Muscle layer of duodenum (tissue), 2 donors: ENCODE measurements around the gene POFUT2.

ENCODE experiments used
- H3K27ac ChIP-seq: one replicate; pipeline ENCODE4 v1.7.0; 2013; ENCODE audit warnings: mild to moderate bottlenecking, low read length
- H3K27me3 ChIP-seq: one replicate; pipeline ENCODE4 v1.7.0; 2013; ENCODE audit warnings: low read depth, mild to moderate bottlenecking, control low read depth, low read length
- H3K36me3 ChIP-seq, 2 donors: one replicate each; pipeline ENCODE4 v1.7.0; 2013; ENCODE audit warnings: low read length in 2 of 2, control low read depth in 1 of 2, mild to moderate bottlenecking in 1 of 2; ENCODE audit not compliant: insufficient read depth in 2 of 2, control insufficient read depth in 1 of 2
- H3K4me1 ChIP-seq, 2 donors: one replicate each; pipeline ENCODE4 v1.7.0; 2013; ENCODE audit warnings: low read length in 2 of 2, mild to moderate bottlenecking in 2 of 2, control low read depth in 1 of 2, moderate library complexity in 1 of 2; ENCODE audit not compliant: insufficient read depth in 2 of 2, control insufficient read depth in 1 of 2
- H3K4me3 ChIP-seq, 2 donors: one replicate each; pipeline ENCODE4 v1.7.0; 2013; ENCODE audit warnings: low read length in 2 of 2, low read depth in 1 of 2, mild to moderate bottlenecking in 1 of 2
- H3K9me3 ChIP-seq, 2 donors: one replicate each; pipeline ENCODE4 v1.7.0; 2013; ENCODE audit warnings: low read length in 2 of 2, control low read depth in 1 of 2, mild to moderate bottlenecking in 1 of 2; ENCODE audit not compliant: control insufficient read depth in 1 of 2
- donor health status: healthy.

Gene POFUT2

GRCh38 chr21:45244799-45245340 is 42.8 kb downstream of the POFUT2 start:
- Histone ChIP-seq H3K27me3 (no peaks in the 10 kb centered on the region), H3K36me3 (no peaks in the 10 kb centered on the region), H3K27ac (no peak overlapping the region), H3K4me1 (peaks cover 0 to 4% of the 10 kb centered on the region in 2 donors), H3K9me3 (peaks cover 11 to 24% of the 10 kb centered on the region in 2 donors), H3K4me3 (no peak overlapping the region)

- Histone ChIP-seq H3K27me3 (no peaks in the 10 kb centered on the region), H3K4me3 (no peak overlapping the region), H3K27ac (no peak overlapping the region), H3K4me1 (peaks cover 0 to 3% of the 10 kb centered on the region in 2 donors), H3K9me3 (peaks cover 11 to 24% of the 10 kb centered on the region in 2 donors), H3K36me3 (no peaks in the 10 kb centered on the region)
These were observed 44.1 kb downstream of the POFUT2 start for GRCh38 chr21:45243603-45244002.

- no peaks in the 10 kb centered on the region for H3K36me3 ChIP-seq
- no peaks in the 10 kb centered on the region for H3K4me1 ChIP-seq
- no peak overlapping the region for H3K27ac ChIP-seq
- H3K4me3 ChIP-seq: no peak overlapping the region
- H3K27me3 ChIP-seq: no peaks in the 10 kb centered on the region
- peaks cover 11 to 24% of the 10 kb centered on the region in 2 donors for H3K9me3 ChIP-seq
These were observed 46.3 kb downstream of the POFUT2 start for GRCh38 chr21:45241357-45241756.

GRCh38 chr21:45237401-45237800 is 50.3 kb downstream of the POFUT2 start:
- H3K4me3 ChIP-seq: no peak overlapping the region

GRCh38 chr21:45236481-45236880 is 51.2 kb downstream of the POFUT2 start:
- Histone ChIP-seq H3K9me3 (peaks cover 0 to 3% of the 10 kb centered on the region in 2 donors), H3K36me3 (no peaks in the 10 kb centered on the region), H3K27ac (no peak overlapping the region), H3K4me3 (no peak overlapping the region), H3K27me3 (no peaks in the 10 kb centered on the region), H3K4me1 (no peaks in the 10 kb centered on the region)

More at GRCh38 chr21:45237401-45237800, 50.3 kb downstream of the POFUT2 start:
- Histone ChIP-seq H3K4me1 (no peaks in the 10 kb centered on the region), H3K9me3 (peaks cover 0 to 12% of the 10 kb centered on the region in 2 donors), H3K36me3 (no peaks in the 10 kb centered on the region), H3K27ac (no peak overlapping the region), H3K27me3 (no peaks in the 10 kb centered on the region)

GRCh38 chr21:45235488-45235887 is 52.2 kb downstream of the POFUT2 start:
- H3K27me3 ChIP-seq: no peaks in the 10 kb centered on the region
- H3K4me3 ChIP-seq: no peak overlapping the region
- H3K4me1 ChIP-seq: no peaks in the 10 kb centered on the region
- H3K36me3 ChIP-seq: no peaks in the 10 kb centered on the region
- no peaks in the 10 kb centered on the region for H3K9me3 ChIP-seq
- H3K27ac ChIP-seq: no peak overlapping the region

GRCh38 chr21:45234965-45235364 is 52.7 kb downstream of the POFUT2 start:
- Histone ChIP-seq H3K27me3 (no peaks in the 10 kb centered on the region), H3K9me3 (no peaks in the 10 kb centered on the region), H3K36me3 (no peaks in the 10 kb centered on the region), H3K4me1 (no peaks in the 10 kb centered on the region), H3K4me3 (no peak overlapping the region), H3K27ac (no peak overlapping the region)

- Histone ChIP-seq H3K9me3 (no peaks in the 10 kb centered on the region), H3K36me3 (no peaks in the 10 kb centered on the region), H3K27ac (no peak overlapping the region), H3K4me3 (no peak overlapping the region), H3K27me3 (no peaks in the 10 kb centered on the region), H3K4me1 (no peaks in the 10 kb centered on the region)
These were observed 53.6 kb downstream of the POFUT2 start for GRCh38 chr21:45234127-45234526.

GRCh38 chr21:45231705-45232104 is 56.0 kb downstream of the POFUT2 start:
- Histone ChIP-seq H3K4me3 (no peak overlapping the region), H3K27ac (no peak overlapping the region), H3K27me3 (no peaks in the 10 kb centered on the region), H3K9me3 (no peaks in the 10 kb centered on the region), H3K4me1 (peaks cover 0 to 14% of the 10 kb centered on the region in 2 donors), H3K36me3 (no peaks in the 10 kb centered on the region)

GRCh38 chr21:45228656-45229240 is 58.9 kb downstream of the POFUT2 start:
- H3K9me3 ChIP-seq: no peaks in the 10 kb centered on the region
- H3K4me1 ChIP-seq: peaks cover 0 to 14% of the 10 kb centered on the region in 2 donors
- no peak overlapping the region for H3K27ac ChIP-seq
- H3K4me3 ChIP-seq: no peak overlapping the region
- H3K27me3 ChIP-seq: no peaks in the 10 kb centered on the region
- H3K36me3 ChIP-seq: peaks cover 0 to 2% of the 10 kb centered on the region in 2 donors

GRCh38 chr21:45228171-45228641 is 59.5 kb downstream of the POFUT2 start:
- Histone ChIP-seq H3K27ac (no peak overlapping the region), H3K4me3 (no peak overlapping the region), H3K9me3 (no peaks in the 10 kb centered on the region), H3K27me3 (no peaks in the 10 kb centered on the region), H3K4me1 (peaks cover 0 to 14% of the 10 kb centered on the region in 2 donors), H3K36me3 (peaks cover 0 to 8% of the 10 kb centered on the region in 2 donors)

GRCh38 chr21:45227735-45228134 is 60.0 kb downstream of the POFUT2 start:
- H3K27ac ChIP-seq: no peak overlapping the region

More at GRCh38 chr21:45227735-45228134, 60.0 kb downstream of the POFUT2 start:
- H3K9me3 ChIP-seq: no peaks in the 10 kb centered on the region
- H3K27me3 ChIP-seq: no peaks in the 10 kb centered on the region
- peaks cover 0 to 14% of the 10 kb centered on the region in 2 donors for H3K4me1 ChIP-seq
- peaks cover 0 to 11% of the 10 kb centered on the region in 2 donors for H3K36me3 ChIP-seq
- no peak overlapping the region for H3K4me3 ChIP-seq
